ENCODE measurements around the gene ZCCHC24.

GRCh38 chr10:79378383-79378646, 67.1 kb downstream of the ZCCHC24 start:
- TF ChIP-seq MAX (IDR thresholded peaks at IDR 0.05) (no peak), YY1 (IDR thresholded peaks at IDR 0.05) (no peak), CTCF (IDR thresholded peaks at IDR 0.05; ENCODE audit: low read depth, low read length, missing input control) (no peak), TAF1 (conservative IDR thresholded peaks at IDR 0.05) (no peak)

All from liver (tissue), 3 donors.